Omental fat pad (tissue), 4 donors: ENCODE data around the gene OCRL. TPM values are rescaled to one million over a fixed set of nuclear protein-coding genes. Genes with fewer than 3 reads are reported as not detected.

ENCODE experiments used
- ATAC-seq: fragments of 150-250 bp; one replicate; pipeline ENCODE4 v1.9.1; 2016; ENCODE audit warnings: mild to moderate bottlenecking, moderate library complexity; ENCODE audit not compliant: low FRiP score
- DNase-seq: peaks from one replicate; pipeline ENCODE4 v3.0.0-alpha.2; 2019; ENCODE audit warnings: low spot score
- total RNA-seq, 4 donors: library from RNA; depleted of rRNA; stranded (reverse); fragments of >200 nt; gene quantifications; one replicate each; pipeline ENCODE4 v1.1.0, GENCODE V29; 2016
- TF ChIP-seq, protein P1 (sequence below), 3 donors: fragments of 450-650 bp; IDR thresholded peaks; one replicate each; pipeline ENCODE4 v1.5.1; 2016 to 2017; ENCODE audit warnings: antibody characterized with exemption in 3 of 3, mild to moderate bottlenecking in 3 of 3, moderate library complexity in 2 of 3

Gene OCRL
- total RNA-seq, 4 donors from 2014 or later, result 12.7 to 21.8 (median 17.8) TPM

- TF ChIP-seq, protein P1, sequence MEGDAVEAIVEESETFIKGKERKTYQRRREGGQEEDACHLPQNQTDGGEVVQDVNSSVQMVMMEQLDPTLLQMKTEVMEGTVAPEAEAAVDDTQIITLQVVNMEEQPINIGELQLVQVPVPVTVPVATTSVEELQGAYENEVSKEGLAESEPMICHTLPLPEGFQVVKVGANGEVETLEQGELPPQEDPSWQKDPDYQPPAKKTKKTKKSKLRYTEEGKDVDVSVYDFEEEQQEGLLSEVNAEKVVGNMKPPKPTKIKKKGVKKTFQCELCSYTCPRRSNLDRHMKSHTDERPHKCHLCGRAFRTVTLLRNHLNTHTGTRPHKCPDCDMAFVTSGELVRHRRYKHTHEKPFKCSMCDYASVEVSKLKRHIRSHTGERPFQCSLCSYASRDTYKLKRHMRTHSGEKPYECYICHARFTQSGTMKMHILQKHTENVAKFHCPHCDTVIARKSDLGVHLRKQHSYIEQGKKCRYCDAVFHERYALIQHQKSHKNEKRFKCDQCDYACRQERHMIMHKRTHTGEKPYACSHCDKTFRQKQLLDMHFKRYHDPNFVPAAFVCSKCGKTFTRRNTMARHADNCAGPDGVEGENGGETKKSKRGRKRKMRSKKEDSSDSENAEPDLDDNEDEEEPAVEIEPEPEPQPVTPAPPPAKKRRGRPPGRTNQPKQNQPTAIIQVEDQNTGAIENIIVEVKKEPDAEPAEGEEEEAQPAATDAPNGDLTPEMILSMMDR (IDR thresholded peaks at IDR 0.05), result no peak
- DNase-seq (no peak), ATAC-seq (peak; percentile 66)
Observed at GRCh38 chrX:129523079-129523911, 16.8 kb upstream of the OCRL start, which contains the start of gene SMARCA1. Gene SMARCA1 (minus strand): TSS chrX:129523490. CDS start chrX:129523370, 120 bp downstream.

GRCh38 chrX:129524250-129524850 is 15.7 kb upstream of the OCRL start:
- DNase-seq, result no peak
- ATAC-seq, result no peak
- TF ChIP-seq, protein P1 (IDR thresholded peaks at IDR 0.05), result no peak

- DNase-seq, result no peak
- ATAC-seq, result no peak
- TF ChIP-seq, protein P1 (IDR thresholded peaks at IDR 0.05), result no peak
Observed at GRCh38 chrX:129525162-129525561, 14.9 kb upstream of the OCRL start.

- DNase-seq (no peak), ATAC-seq (no peak)
- TF ChIP-seq, protein P1 (IDR thresholded peaks at IDR 0.05), result no peak
Observed at GRCh38 chrX:129525896-129526295, 14.2 kb upstream of the OCRL start.

DNA sequence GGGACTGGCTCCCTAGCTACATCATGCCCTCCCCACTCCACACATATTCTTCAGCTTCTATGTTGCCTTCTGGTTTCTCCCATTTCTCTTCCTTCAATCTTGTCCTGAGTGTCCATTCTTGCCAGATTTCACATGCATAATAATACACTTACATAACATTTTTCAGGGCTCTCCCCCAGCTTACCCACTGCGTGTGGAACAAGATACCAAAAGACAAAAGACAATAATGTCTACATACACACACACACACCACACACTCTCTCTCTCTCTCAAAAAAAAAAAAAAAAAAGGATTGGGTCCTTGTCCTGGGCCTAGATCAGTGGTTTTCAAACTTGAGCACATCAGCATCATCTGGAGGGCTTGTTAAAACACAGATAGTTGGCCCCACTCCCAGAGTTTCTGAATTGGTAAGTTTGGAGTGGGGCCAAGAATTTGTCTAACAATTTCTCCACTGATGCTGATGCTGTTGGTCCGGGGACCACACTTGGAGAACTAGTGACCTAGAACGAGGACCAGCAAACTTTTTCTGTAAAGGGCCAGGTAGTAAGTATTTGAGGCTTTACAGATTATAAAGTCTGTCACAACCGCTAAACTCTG is 10.3 kb upstream of the OCRL start:
- DNase-seq (no peak), ATAC-seq (no peak)
- TF ChIP-seq, protein P1 (IDR thresholded peaks at IDR 0.05), result no peak

- TF ChIP-seq, protein P1 (IDR thresholded peaks at IDR 0.05), result no peak
- DNase-seq (no peak), ATAC-seq (no peak)
Observed at GRCh38 chrX:129530410-129530809, 9.6 kb upstream of the OCRL start.
